IMR-90 (cell line): Measurements from ENCODE around the gene CHI3L1. TPM values are rescaled to one million over a fixed set of nuclear protein-coding genes. Genes with fewer than 3 reads are reported as not detected.

ENCODE experiments used
- ATAC-seq: fragments of 200-7000 bp; cut with Tn5 transposase; 2 replicates; pipeline ENCODE4 v1.9.1; 2020; ENCODE audit warnings: low read depth, mild to moderate bottlenecking, moderate library complexity
- BruUV-seq: library from RNA; stranded (reverse); fragments of 400-500 nt; replicated peaks from 2 replicates; lab custom pipeline; 2021; lab: Mats Ljungman, UMichigan
- CTCF ChIA-PET: fragments of 300-600 bp; formaldehyde crosslinking; extraction: SDS; loops from one replicate; lab custom pipeline; 2021; ENCODE audit warnings: antibody characterized with exemption; lab: Yijun Ruan, JAX
- POLR2A ChIA-PET: fragments of 300-600 bp; sonication (Branson Sonifier 250); formaldehyde crosslinking; loops from one replicate; lab custom pipeline; 2022; ENCODE audit warnings: antibody characterized with exemption; ENCODE audit not compliant: unreplicated experiment; lab: Charles Lee
- DNase-seq: peaks from one replicate; pipeline ENCODE4 v3.0.0; 2013
- H2AFZ ChIP-seq: replicated peaks from 2 replicates; pipeline ENCODE3; 2013; ENCODE audit warnings: low read length, mild to moderate bottlenecking; ENCODE audit not compliant: poor library complexity
- H2AK5ac ChIP-seq: 2 replicates; pipeline ENCODE4 v1.6.1; 2013; ENCODE audit warnings: low read depth, low read length, inconsistent platforms
- H2AK9ac ChIP-seq: replicated peaks from 2 replicates; pipeline ENCODE3; 2013; ENCODE audit warnings: mild to moderate bottlenecking, low read depth, low read length, moderate library complexity; ENCODE audit not compliant: poor library complexity
- H2BK120ac ChIP-seq: 2 replicates; pipeline ENCODE4 v1.6.1; 2013; ENCODE audit warnings: low read depth, low read length, inconsistent platforms
- H2BK15ac ChIP-seq: 3 replicates; pipeline ENCODE4 v1.6.1; 2013; ENCODE audit warnings: low read depth, low read length, inconsistent platforms
- H2BK20ac ChIP-seq: 2 replicates; pipeline ENCODE4 v1.6.1; 2013; ENCODE audit warnings: low read depth, mild to moderate bottlenecking, inconsistent platforms, low read length, moderate library complexity
- H2BK5ac ChIP-seq: 2 replicates; pipeline ENCODE4 v1.6.1; 2013; ENCODE audit warnings: mild to moderate bottlenecking, low read depth, low read length, inconsistent platforms; ENCODE audit not compliant: poor library complexity, severe bottlenecking
- H3K14ac ChIP-seq: replicated peaks from 2 replicates; pipeline ENCODE4 v1.6.1; 2013; ENCODE audit warnings: low read depth, low read length, inconsistent platforms
- H3K18ac ChIP-seq: 2 replicates; pipeline ENCODE4 v1.6.1; 2013; ENCODE audit warnings: low read depth, low read length, control low read depth
- H3K23ac ChIP-seq: 2 replicates; pipeline ENCODE4 v1.6.1; 2013; ENCODE audit warnings: low read depth, low read length, inconsistent platforms
- H3K27ac ChIP-seq: 2 replicates; pipeline ENCODE4 v1.5.1; 2013; ENCODE audit warnings: mild to moderate bottlenecking, control low read depth, low read length; ENCODE audit not compliant: insufficient read depth
- H3K27me3 ChIP-seq: 2 replicates; pipeline ENCODE4 v1.6.1; 2013; ENCODE audit warnings: low read length; ENCODE audit not compliant: control insufficient read depth, insufficient read depth
- H3K36me3 ChIP-seq: 2 replicates; pipeline ENCODE4 v1.6.1; 2013; ENCODE audit warnings: low read length, mixed read lengths; ENCODE audit not compliant: control insufficient read depth, insufficient read depth
- H3K4ac ChIP-seq: 2 replicates; pipeline ENCODE4 v1.6.1; 2013; ENCODE audit warnings: low read depth, low read length, inconsistent platforms
- H3K4me1 ChIP-seq: 2 replicates; pipeline ENCODE4 v1.6.1; 2013; ENCODE audit warnings: low read length, mixed read lengths; ENCODE audit not compliant: control insufficient read depth, insufficient read depth
- H3K4me2 ChIP-seq: 2 replicates; pipeline ENCODE4 v1.6.1; 2013; ENCODE audit warnings: low read depth, mild to moderate bottlenecking, control low read depth, low read length, moderate library complexity
- H3K4me3 ChIP-seq: 2 replicates; pipeline ENCODE4 v1.5.1; 2013; ENCODE audit warnings: low read depth, mild to moderate bottlenecking, control low read depth, low read length, moderate library complexity; ENCODE audit not compliant: insufficient read depth
- H3K56ac ChIP-seq: 2 replicates; pipeline ENCODE4 v1.6.1; 2013; ENCODE audit warnings: low read length, inconsistent platforms; ENCODE audit not compliant: insufficient read depth; ENCODE audit errors: extremely low read depth
- H3K79me1 ChIP-seq, 2 experiments: 2 replicates each; pipeline ENCODE4 v1.6.1; 2013; ENCODE audit warnings: low read length in 2 of 2, inconsistent platforms in 1 of 2, low read depth in 1 of 2
- H3K9ac ChIP-seq: 2 replicates; pipeline ENCODE4 v1.6.1; 2013; ENCODE audit warnings: low read depth, low read length, control low read depth
- H3K9me1 ChIP-seq: 2 replicates; pipeline ENCODE4 v1.6.1; 2013; ENCODE audit warnings: low read length, inconsistent platforms; ENCODE audit not compliant: insufficient read depth
- H3K9me3 ChIP-seq: 2 replicates; pipeline ENCODE4 v1.6.1; 2013; ENCODE audit warnings: low read length; ENCODE audit not compliant: control insufficient read depth, insufficient read depth
- H4K20me1 ChIP-seq: 2 replicates; pipeline ENCODE4 v1.6.1; 2013; ENCODE audit warnings: low read length, inconsistent platforms; ENCODE audit not compliant: insufficient read depth
- H4K5ac ChIP-seq: 2 replicates; pipeline ENCODE4 v1.6.1; 2013; ENCODE audit warnings: mild to moderate bottlenecking, low read depth, low read length, control low read depth
- H4K8ac ChIP-seq, 2 experiments: 2 replicates each; pipeline ENCODE4 v1.6.1; 2013; ENCODE audit warnings: low read depth in 2 of 2, low read length in 2 of 2, control low read depth in 1 of 2, inconsistent platforms in 1 of 2
- H4K91ac ChIP-seq: 2 replicates; pipeline ENCODE4 v1.6.1; 2013; ENCODE audit warnings: low read depth, low read length, inconsistent platforms; ENCODE audit not compliant: insufficient read depth
- BHLHE40 ChIP-seq: fragments of 150-350 bp; IDR thresholded peaks from 2 replicates; pipeline ENCODE4 v1.6.1; 2016; ENCODE audit warnings: mild to moderate bottlenecking, low read depth, low read length
- CEBPB ChIP-seq: IDR thresholded peaks from 2 replicates; pipeline ENCODE4 v1.6.1; 2012; ENCODE audit warnings: low read depth, low read length, improper control_type of control experiment
- CHD1 ChIP-seq: IDR thresholded peaks from 2 replicates; pipeline ENCODE4 v1.6.1; 2012; ENCODE audit warnings: low read depth, low read length, improper control_type of control experiment
- ELK1 ChIP-seq: fragments of 150-350 bp; IDR thresholded peaks from 2 replicates; pipeline ENCODE4 v1.6.1; 2016; ENCODE audit warnings: low read depth, mild to moderate bottlenecking, low read length, moderate library complexity, borderline replicate concordance
- FOS ChIP-seq: fragments of 150-350 bp; IDR thresholded peaks from 2 replicates; pipeline ENCODE4 v1.6.1; 2016; ENCODE audit warnings: low read depth, low read length
- MAFK ChIP-seq: IDR thresholded peaks from 2 replicates; pipeline ENCODE4 v1.6.1; 2012; ENCODE audit warnings: low read depth, low read length, improper control_type of control experiment
- MAZ ChIP-seq: IDR thresholded peaks from 2 replicates; pipeline ENCODE4 v1.6.1; 2012; ENCODE audit warnings: low read depth, mild to moderate bottlenecking, low read length, improper control_type of control experiment, moderate library complexity, borderline replicate concordance
- MXI1 ChIP-seq: IDR thresholded peaks from 2 replicates; pipeline ENCODE4 v1.6.1; 2012; ENCODE audit warnings: low read depth, mild to moderate bottlenecking, low read length, moderate library complexity, borderline replicate concordance
- NFE2L2 ChIP-seq: fragments of 150-350 bp; IDR thresholded peaks from 2 replicates; pipeline ENCODE4 v1.6.1; 2016; ENCODE audit warnings: low read depth, mild to moderate bottlenecking, low read length
- POLR2A ChIP-seq: IDR thresholded peaks from 2 replicates; pipeline ENCODE4 v1.6.1; 2012; ENCODE audit warnings: mild to moderate bottlenecking, low read depth, low read length
- RAD21 ChIP-seq: IDR thresholded peaks from 2 replicates; pipeline ENCODE4 v1.6.1; 2012; ENCODE audit warnings: low read length, improper control_type of control experiment
- RCOR1 ChIP-seq: IDR thresholded peaks from 2 replicates; pipeline ENCODE4 v1.6.1; 2012; ENCODE audit warnings: mild to moderate bottlenecking, low read length, improper control_type of control experiment; ENCODE audit not compliant: insufficient replicate concordance
- RFX5 ChIP-seq: IDR thresholded peaks from 2 replicates; pipeline ENCODE4 v1.8.0; 2012; ENCODE audit warnings: low read depth, mild to moderate bottlenecking, low read length, moderate library complexity
- SMC3 ChIP-seq: fragments of 150-350 bp; IDR thresholded peaks from 2 replicates; pipeline ENCODE4 v1.6.1; 2016; ENCODE audit warnings: low read depth, mild to moderate bottlenecking, antibody characterized with exemption, low read length, moderate library complexity
- USF2 ChIP-seq: fragments of 150-350 bp; IDR thresholded peaks from 2 replicates; pipeline ENCODE4 v1.6.1; 2017; ENCODE audit warnings: mild to moderate bottlenecking, antibody characterized with exemption, low read length, low read depth
- WGBS, 2 experiments: methylation state at CpG; one replicate each; pipeline versions ENCODE4 v1.1.5 to v1.1.7; 2013; ENCODE audit warnings: missing lambda C conversion rate in 2 of 2; ENCODE audit not compliant: insufficient read length in 1 of 2; ENCODE audit errors: extremely low coverage in 2 of 2; 5-methylcytosine and 5-hydroxymethylcytosine counted together
- dilution Hi-C: fragments of 300-500 bp; cut with HindIII; formaldehyde crosslinking; loops from one replicate; pipeline ENCODE4 v1.14.3; 2018; ENCODE audit warnings: low sequenced_read_pairs; ENCODE audit not compliant: unreplicated experiment
- in situ Hi-C: fragments of 300-500 bp; cut with MboI; formaldehyde crosslinking; loops from 3 replicates; pipeline ENCODE4 v1.14.3; 2019; ENCODE audit warnings: low sequenced_read_pairs, inconsistent platforms, mixed read lengths
- intact Hi-C: fragments of 100-400 bp; cut with micrococcal nuclease; formaldehyde crosslinking; loops from 2 replicates; pipeline ENCODE4 v1.10.0; 2022
- polyA plus RNA-seq, 3 experiments: library from polyadenylated mRNA; depleted of rRNA; stranded (reverse); fragments of >200 nt; gene quantifications; 2 replicates each; pipeline ENCODE4 v1.2.3, GENCODE V29; 2012; ENCODE audit warnings: low replicate concordance in 1 of 3
- total RNA-seq: library from RNA; depleted of rRNA; stranded (reverse); fragments of >200 nt; gene quantifications from 2 replicates; pipeline ENCODE4 v1.2.3, GENCODE V29; 2012
- TF ChIP-seq, protein P1 (sequence below): conservative IDR thresholded peaks from 2 replicates; pipeline ENCODE4 v1.5.1; 2012; ENCODE audit warnings: mild to moderate bottlenecking, low read depth, low read length, improper control_type of control experiment

The CHI3L1 gene
- total and polyA plus RNA-seq, 2 of the 4 experiments (the other 2 are of a cell fraction), result 0.17 TPM; not detected in 1

- POLR2A ChIA-PET, result no interaction called here
- Histone ChIP-seq H3K23ac (no peak overlapping the region), H2BK5ac (no peak overlapping the region), H3K27me3 (peaks cover 50% of the 10 kb centered on the region), H4K91ac (no peak overlapping the region), H3K4ac (no peak overlapping the region), H3K14ac (no peak overlapping the region), H4K5ac (no peak overlapping the region), H4K8ac (no peak overlapping the region), H3K4me3 (no peak overlapping the region), H3K79me1 (no peaks in the 10 kb centered on the region), H2BK20ac (no peak overlapping the region), H3K56ac (no peak overlapping the region; the same call in 1 of the 2 replicates), H3K4me2 (no peak overlapping the region), H3K4me1 (no peaks in the 10 kb centered on the region; the same call in 1 of the 2 replicates), H2AK9ac (no peak overlapping the region), H4K20me1 (no peaks in the 10 kb centered on the region), H3K9me3 (no peaks in the 10 kb centered on the region), H2BK120ac (no peak overlapping the region), H3K9ac (no peak overlapping the region), H3K27ac (no peak overlapping the region), H2AK5ac (no peak overlapping the region), H2AFZ (no peak overlapping the region), H3K9me1 (no peaks in the 10 kb centered on the region), H3K18ac (no peak overlapping the region), H3K36me3 (no peaks in the 10 kb centered on the region), H2BK15ac (no peak overlapping the region)
- in situ Hi-C loops, result no loop called here
- CTCF ChIA-PET, result no interaction called here
- no peak for TF ChIP-seq SMC3
- no peak for TF ChIP-seq RFX5
- no peak for TF ChIP-seq MAZ
- TF ChIP-seq, protein P1, sequence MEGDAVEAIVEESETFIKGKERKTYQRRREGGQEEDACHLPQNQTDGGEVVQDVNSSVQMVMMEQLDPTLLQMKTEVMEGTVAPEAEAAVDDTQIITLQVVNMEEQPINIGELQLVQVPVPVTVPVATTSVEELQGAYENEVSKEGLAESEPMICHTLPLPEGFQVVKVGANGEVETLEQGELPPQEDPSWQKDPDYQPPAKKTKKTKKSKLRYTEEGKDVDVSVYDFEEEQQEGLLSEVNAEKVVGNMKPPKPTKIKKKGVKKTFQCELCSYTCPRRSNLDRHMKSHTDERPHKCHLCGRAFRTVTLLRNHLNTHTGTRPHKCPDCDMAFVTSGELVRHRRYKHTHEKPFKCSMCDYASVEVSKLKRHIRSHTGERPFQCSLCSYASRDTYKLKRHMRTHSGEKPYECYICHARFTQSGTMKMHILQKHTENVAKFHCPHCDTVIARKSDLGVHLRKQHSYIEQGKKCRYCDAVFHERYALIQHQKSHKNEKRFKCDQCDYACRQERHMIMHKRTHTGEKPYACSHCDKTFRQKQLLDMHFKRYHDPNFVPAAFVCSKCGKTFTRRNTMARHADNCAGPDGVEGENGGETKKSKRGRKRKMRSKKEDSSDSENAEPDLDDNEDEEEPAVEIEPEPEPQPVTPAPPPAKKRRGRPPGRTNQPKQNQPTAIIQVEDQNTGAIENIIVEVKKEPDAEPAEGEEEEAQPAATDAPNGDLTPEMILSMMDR, result no peak
- TF ChIP-seq NFE2L2, result no peak
- no peak for TF ChIP-seq MXI1
- TF ChIP-seq USF2, result no peak
- no peak for TF ChIP-seq MAFK
- TF ChIP-seq RCOR1, result no peak
- no peak for TF ChIP-seq BHLHE40
- no peak for TF ChIP-seq POLR2A
- no peak for TF ChIP-seq CEBPB
- TF ChIP-seq RAD21, result no peak
- TF ChIP-seq ELK1, result no peak
- no peak for TF ChIP-seq FOS
- TF ChIP-seq CHD1, result no peak
- ATAC-seq, result no peak
- dilution Hi-C loops, result no loop called here
- BruUV-seq, result no TSS peak
- intact Hi-C loops, result no loop called here
- WGBS, 2 experiments, result no CpG with 5 or more reads among the region's 1 CpG
- no peak for DNase-seq
These were observed 50.0 kb downstream of the CHI3L1 start for GRCh38 chr1:203136409-203137042.
